NB4 (cell line): ENCODE measurements around the gene DNAJB14.

Experiments
- MYC ChIP-seq: IDR thresholded peaks from 2 replicates; pipeline ENCODE4 v1.6.1; 2011; ENCODE audit warnings: low read depth, low read length
- POLR2A ChIP-seq: IDR thresholded peaks from 2 replicates; pipeline ENCODE4 v1.6.1; 2011; ENCODE audit warnings: mild to moderate bottlenecking; ENCODE audit not compliant: insufficient read length; ENCODE audit errors: extremely low read depth
- TF ChIP-seq, protein P1 (sequence below): IDR thresholded peaks from one replicate; pipeline ENCODE4 v1.5.1; 2012; ENCODE audit warnings: low read depth, low read length
- TF ChIP-seq, protein P2 (sequence below): IDR thresholded peaks from 2 replicates; pipeline ENCODE4 v1.6.1; 2011; ENCODE audit warnings: low read depth, low read length

DNA sequence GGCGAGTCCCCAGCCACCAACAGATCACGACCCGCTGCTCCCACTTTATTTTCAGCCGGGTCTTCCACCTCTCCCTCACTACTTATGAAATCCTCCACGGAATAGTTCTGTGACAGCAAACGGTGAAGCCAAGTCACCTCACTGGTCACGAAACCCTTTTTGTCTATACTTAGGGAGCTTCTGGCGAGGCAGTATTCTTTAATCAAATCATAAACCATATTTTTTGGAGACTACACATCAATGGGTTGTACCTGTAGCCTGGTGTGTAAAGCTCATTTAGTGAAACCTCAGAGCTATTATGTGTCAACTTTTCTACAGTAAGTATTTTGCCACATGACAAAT is 4.5 kb upstream of the DNAJB14 start:
- TF ChIP-seq, protein P1, sequence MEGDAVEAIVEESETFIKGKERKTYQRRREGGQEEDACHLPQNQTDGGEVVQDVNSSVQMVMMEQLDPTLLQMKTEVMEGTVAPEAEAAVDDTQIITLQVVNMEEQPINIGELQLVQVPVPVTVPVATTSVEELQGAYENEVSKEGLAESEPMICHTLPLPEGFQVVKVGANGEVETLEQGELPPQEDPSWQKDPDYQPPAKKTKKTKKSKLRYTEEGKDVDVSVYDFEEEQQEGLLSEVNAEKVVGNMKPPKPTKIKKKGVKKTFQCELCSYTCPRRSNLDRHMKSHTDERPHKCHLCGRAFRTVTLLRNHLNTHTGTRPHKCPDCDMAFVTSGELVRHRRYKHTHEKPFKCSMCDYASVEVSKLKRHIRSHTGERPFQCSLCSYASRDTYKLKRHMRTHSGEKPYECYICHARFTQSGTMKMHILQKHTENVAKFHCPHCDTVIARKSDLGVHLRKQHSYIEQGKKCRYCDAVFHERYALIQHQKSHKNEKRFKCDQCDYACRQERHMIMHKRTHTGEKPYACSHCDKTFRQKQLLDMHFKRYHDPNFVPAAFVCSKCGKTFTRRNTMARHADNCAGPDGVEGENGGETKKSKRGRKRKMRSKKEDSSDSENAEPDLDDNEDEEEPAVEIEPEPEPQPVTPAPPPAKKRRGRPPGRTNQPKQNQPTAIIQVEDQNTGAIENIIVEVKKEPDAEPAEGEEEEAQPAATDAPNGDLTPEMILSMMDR, result no peak
- TF ChIP-seq POLR2A (no peak), MYC (no peak)
- TF ChIP-seq, protein P2, sequence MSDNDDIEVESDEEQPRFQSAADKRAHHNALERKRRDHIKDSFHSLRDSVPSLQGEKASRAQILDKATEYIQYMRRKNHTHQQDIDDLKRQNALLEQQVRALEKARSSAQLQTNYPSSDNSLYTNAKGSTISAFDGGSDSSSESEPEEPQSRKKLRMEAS, result no peak
